CD4-positive, alpha-beta T cell treated with Interleukin-10 for 1 hour (primary cell): ENCODE results near the gene TMEM250.

Experiments
- DNase-seq: peaks from one replicate; pipeline ENCODE4 v3.0.0-alpha.2; 2020

The TMEM250 gene

DNA sequence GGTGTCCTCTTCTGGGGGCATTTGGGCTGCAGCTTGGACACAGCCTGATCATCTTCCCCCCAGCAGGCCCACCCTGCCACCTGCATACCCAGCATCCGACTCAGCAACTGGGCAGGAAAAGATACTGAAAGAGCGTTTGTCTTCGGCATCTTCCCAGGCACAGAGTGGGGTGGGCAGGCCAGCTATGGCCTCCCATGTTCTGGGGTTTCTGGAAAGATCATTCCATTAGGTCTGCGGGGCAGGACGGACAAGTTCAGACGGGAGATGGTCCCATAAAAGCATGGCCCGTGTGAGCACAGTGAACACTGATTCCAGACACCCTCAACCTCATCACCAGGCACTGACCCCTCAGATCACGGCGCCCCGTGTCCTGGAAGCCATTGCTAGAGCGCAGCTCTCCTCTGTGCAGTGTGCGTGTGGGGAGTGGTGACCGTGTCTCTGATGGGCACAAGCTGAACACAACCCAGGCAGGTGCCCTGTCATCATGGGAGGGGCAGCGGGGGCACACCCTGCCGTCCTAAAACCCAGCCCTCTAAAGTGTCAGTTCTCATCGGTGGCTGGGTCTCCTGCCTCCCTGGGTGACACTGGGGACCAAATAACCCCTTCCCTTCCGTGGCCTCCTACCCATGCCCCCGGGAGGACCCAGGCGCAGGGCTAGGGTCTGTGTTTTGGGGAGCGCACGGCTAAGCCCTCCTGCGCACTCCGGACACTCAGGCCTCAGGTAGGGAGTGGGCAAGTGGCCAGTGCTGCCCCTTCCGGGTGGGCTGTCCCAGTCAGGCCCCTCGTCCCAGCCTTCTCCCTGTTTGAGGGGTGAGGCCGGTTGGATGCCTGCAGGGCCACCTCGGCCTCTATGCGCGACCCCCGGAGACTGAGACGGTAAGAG lies 13.2 kb upstream of the TMEM250 start:
- DNase-seq = no peak

DNA sequence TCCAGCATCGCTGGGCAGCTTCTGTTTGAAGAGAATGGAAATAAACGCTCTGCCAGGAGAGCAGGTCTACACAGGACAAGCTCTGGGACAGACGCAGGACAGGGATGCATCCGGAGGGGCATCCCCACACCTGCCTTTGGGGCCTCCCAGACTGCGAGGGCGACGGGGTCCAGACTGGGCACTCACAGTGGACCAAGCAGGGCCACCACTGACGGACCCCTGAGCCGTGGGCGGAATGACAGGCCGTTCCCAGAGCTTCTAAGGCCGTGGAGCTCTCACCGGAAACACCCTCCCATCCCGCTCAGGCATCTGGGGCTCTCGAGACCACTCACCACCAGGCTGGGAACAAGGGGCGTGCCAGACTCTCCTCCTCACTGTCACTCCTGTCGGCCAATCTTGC lies 10.5 kb upstream of the TMEM250 start:
- no peak for DNase-seq

DNA sequence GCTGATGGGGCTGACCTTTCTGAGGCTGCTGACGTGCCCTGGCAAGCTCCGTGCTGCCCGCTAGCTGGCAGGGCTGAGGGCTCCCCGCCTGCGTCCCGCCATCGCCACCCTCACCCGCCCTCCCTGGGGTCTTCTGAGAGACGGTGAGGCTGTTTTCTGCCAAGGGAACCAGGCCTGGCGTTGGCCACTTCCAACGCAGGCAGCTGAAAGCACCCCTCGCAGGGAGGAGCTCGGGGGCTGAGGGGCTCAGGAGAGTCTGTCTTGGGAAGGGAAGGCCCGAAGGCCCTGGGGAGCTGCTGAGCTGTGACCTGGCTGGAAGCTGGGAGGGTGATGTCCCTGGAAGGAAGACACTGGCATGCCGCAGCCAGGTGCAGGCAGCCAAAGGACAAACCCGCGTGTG lies 9.8 kb upstream of the TMEM250 start:
- DNase-seq = no peak

DNA sequence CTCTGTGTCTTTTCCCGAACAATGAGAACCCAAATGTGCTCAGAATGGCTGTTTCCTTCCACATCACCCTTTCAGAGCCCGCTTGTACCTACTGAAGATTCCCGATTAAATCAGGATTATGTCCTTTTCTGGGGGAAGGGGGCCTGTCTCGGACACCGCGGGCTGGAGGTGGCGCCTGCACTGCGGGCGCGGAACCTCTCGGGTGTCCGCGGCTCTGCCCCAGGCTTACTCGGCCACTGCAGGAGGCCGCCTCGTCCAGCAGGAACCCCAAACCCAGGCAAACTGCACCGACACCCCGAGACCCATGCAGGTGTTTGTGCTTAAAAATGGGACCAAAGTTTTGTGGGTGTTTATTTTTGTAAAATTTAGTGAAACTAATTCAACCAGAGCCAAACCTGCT lies 8.6 kb upstream of the TMEM250 start:
- no peak for DNase-seq

DNA sequence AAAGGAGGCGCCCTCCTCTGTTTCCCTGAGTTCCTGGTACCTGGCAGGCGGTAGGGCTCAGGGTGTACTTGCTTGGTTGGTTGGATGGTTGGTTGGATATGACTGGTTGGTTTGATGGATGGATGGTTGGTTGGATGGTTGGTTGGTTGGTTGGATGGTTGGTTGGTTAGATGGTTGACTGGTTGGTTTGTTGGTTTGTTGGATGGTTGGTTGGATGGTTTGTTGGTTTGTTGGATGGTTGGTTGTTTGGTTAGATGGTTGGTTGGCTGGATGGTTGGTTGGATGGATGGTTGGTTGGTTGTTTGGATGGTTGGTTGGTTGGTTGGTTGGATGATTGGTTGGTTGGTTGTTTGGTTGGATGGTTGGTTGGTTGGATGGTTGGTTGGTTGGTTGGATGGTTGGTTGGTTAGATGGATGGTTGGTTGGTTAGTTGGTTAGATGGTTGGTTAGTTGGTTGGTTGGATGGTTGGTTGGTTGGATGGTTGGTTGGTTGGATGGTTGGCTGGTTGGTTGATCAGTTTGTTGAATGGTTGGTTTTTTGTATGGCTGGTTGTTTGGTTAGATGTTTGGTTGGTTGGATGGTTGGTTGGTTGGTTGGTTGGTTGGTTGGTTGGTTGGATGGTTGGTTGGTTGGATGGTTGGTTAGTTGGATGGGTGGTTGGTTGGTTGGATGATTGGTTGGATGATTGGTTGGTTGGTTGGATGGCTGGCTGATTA lies 6.5 kb upstream of the TMEM250 start:
- no peak for DNase-seq

DNA sequence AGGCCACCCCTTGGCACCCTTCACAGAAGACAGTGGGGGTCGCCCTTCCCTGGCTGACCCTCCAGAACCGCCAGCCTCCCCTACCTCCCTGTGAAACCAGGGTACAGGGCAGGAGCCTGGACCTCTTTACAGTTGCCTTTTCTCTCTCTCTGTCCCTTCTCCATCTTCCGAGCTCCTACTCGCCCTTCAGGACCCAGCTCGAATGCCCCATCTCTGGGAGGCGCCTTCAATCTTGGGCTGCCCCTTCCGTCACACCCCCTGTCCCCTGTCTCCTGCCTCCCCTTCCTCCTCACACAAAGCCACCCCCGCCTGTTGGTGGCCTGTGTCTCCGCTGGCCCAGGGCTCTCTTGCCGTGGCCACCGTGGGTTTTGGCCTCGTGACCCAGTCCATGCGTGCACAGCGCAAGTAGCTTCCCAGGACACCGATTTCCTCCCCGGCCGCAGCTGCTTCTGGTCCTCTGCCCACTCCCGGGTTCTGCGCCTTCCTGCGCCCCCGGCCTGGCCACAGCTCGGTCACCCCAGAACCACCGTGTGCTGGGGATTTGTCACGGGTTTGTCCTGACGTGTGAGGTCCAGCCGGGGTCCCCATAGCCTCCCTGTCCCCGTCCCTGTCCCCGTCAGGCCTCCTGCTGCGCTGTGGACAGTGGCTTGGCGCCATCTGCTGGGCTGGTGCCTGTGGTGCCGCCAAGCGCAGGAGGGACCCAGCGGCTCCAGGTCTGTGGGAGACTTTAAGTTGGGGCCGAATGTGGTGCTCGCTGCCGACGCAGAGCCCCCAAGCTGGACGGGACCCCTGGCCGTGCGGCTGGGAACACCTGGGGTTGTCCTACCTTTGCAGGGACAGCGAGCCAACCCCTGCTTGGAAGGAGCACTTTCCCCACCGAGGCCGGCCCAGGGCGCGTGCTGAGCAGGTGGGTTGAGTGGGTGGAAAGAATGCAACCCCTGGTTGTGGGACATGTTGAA lies 4.0 kb upstream of the TMEM250 start:
- DNase-seq = peak; percentile 79

DNA sequence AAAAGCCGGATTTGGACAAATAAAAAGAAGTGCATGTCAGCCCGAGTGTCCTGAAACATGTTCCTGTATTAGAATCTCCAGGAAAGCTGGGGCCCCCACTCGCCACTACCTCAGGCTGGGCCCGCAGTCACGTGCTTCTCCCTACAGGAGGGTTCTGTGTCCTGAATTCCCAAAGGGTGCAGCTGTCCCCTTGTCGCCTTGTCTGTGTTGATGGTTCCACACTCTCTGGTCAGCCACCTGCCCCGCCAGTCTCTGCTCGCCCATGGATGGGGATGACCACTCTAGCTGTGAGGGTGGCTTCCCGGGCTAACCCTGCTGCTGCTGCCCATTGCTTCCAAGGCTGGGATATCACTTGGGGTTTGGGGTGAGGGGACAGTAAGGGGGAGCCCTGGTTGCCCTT lies 3.1 kb upstream of the TMEM250 start:
- DNase-seq = no peak

DNA sequence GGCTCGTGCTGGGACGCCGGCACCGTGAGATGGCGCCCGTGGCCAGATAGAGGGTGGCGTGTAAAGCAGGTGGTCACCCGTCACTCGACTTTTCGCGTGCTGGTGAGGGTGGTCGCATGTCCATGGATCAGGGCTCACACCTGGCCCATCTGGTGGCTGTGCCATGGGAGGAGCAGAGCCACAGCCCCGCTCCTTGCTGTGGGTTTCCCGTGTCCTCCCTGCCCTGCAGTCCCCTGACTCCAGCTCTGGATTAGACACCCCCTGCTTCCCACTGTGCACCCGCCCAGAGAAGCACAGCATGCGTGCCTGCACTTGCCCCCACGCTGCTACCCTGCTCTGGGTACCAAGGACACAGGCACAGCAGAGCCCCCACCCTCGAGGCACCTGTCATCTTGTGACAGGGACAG lies 1.8 kb upstream of the TMEM250 start:
- DNase-seq = no peak

DNA sequence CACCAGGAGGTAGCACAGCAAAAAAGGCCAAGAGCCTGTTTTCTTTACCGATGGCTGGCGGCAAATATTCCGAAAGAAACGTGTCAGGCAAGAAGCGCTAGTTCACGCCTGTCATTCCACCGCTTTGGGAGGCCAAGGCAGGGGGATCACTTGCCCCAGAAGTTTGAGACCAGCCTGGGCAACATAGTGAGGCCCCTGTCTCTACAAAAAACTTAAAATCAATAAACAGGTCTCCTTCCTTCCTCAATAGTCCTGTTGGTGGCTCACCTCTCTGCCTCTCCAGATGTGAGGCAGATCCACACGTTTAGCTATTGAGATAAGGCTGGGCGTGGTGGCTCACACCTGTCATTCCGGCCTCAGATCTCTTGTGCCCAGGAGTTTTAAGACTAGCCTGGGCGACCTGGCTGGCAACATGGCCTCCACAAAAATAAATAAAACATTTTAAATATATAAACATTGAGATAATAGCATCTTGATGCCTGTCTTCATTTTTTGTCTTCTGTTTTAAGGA lies 1.3 kb upstream of the TMEM250 start:
- DNase-seq = no peak

DNA sequence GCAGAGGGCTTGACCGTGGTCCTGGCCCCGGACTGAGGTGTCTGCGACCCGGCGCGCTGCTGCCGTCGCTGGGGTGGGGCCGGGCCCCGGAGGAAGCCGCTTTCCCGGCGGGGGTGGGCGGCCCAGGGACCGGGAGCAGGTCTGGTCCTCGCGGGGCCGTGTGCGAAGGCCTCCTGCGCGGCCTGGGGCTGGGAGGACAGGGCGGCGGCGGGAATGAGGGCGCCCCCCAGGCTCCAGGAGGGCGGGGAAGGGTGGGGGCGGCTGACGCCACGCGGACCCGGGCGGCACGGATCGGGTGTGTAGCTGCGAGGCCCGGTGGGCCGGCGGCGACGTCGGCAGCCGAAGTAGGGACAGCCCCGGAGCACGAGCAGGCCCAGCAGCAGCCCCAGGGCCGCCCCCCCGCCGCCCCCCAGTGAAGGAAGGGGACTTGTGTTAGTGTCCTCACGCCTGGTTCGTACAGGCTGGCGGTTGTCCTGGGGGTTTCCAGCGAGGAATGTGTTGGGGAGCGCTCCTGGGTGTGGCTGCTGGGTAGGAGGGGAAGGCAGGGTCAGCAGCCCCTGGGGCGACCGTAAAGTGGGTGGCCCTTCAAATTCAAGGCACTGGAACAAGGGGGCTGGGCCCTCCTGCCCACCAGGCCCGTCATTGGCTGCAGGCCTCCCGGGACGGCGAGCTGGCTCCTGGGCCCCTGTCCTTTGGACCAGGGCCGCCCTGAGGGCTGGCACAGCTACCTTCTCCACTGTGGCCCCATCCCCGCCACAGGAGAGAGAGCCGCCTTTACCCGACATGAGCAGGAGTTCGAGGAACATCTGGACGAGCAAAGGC lies 597 bp upstream of the TMEM250 start:
- peak; percentile 29 for DNase-seq

DNA sequence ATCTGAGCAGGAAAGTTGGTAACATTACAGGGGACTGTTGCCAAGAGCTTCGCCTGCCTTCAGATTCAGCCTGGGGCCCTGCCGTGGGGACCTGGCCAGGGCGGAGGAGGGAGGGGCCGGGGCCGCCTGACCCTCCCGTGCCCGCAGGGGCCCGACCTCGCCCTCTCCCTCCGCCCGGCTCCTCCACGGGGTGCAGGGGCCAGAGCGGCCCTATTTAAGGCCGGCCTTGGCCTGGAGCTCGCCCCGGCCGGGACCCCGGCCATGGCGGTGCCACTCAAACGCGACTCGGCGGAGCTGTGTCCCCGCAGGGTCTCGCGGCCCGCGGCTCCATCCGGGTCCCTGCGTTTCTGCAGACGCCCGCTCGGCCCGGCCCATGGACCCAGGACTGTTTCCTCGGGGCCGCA lies 757 bp downstream of the TMEM250 start:
- DNase-seq = no peak

DNA sequence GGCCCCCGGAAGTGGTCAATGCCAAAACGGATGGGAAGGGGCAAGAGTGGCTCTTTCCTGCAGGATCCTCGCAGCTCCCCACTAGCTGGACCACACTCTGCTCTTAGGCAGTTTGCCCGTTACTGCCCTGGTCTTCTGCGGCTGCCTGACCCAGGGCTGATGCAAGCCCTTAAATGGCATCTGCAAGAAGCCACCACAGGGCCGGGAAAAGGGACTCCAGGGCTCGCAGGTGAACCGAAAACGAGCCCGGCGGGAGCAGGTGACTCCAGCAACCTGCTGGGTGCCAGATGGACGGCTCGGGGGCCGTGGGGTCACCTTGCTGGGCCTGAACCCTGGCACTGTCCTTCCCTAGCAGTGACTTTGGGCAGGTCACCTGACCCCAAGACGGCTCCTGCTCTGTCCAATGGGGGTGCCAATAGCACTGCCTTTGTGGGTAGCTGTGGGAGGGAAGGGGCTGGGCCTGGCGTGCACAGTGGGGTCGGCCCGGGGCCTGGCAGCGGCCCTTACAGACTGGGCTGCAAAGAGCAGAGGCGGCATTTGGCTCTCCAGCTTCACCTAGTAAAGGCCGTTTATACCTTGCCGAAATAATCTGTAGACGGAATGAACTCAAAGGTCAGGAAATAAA lies 1.3 kb downstream of the TMEM250 start:
- no peak for DNase-seq

DNA sequence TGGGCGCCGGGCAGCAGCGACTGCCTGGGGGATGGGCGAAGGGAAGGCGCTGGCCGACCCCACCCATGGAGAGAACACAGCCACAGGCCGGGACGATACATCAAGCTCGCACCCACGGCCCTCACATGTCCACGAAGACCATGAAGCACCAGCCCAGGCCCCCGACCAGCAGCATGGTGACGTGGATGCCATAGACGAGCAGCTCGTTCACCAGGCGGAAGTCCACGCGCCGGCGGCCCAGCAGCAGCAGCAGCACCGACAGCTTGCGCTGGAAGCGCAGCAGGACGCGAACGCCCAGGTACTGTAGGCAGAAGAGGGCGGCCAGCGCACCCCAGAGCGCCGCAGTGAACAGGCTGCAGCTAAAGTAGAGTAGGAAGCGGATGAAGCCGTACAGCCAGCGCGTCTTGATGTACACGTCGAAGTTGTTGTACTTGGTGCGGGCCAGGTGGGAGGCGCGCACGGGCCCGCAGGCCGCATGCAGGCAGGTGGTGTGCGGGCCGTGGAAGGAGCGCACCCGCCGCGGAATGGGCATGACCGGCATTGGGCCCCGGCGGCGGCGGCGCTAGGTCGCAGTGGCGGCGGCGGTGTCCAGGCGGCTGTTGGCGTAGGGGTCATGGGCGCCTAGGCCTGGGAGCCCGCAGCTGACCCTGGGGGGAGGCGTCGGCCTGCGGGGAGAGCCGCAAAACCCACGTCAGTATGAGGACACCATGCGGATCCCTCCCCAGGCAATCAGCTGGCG lies 2.1 kb downstream of the TMEM250 start:
- no peak for DNase-seq

DNA sequence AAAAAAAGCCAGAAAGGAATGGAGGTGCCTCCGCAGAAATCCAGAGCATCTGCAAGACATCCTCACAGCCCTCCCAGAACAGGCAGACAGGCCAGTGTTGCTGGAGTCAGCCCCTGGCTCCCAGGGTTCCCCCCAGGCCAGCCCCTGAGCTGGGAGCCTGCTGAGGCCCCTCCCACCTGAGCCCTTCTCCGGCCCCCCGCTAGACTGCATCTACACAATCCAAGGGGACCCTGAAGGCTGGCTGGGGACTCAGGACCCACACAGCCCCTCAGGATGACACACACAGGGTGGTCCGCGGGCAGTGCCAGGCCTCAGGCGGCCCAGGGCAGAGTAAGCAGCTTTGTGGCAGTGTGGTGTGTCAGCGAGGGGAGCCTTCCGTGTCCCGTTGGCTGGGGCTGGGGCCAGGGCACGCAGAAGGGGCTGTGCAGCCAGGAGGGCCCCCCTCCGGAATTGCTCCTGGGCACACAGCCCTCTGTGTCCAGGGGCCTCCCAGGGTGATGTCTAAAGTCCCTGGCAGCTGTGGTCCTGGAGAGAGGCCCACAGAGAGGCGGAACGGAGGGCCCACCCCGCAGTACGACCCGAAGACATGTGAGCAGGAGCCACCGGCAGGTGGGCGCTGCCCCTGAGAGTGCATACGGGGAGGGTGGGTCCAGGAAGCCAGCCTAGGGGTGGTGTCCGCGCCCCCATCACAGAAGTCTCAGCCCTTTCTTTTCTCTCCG lies 2.9 kb downstream of the TMEM250 start:
- no peak for DNase-seq

DNA sequence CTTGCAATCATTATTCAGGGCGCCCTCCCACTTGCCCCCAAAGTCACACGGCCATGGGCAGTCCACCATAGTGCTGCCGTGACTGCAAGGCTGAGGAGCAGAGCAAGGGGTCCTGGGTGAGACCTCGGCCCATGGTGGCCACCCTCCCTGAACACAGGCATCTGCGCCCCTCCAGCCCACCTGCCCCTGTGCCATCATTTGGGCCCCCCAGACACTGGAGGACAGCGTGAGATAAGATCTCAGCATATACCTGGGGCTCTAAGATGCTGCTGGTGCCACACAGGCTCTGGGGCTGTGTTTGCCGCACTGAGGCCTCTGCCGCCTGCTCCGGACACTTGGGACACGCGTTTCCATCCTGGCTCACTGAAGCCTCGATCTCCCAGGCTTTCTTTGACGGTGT lies 3.5 kb downstream of the TMEM250 start:
- DNase-seq = no peak

DNA sequence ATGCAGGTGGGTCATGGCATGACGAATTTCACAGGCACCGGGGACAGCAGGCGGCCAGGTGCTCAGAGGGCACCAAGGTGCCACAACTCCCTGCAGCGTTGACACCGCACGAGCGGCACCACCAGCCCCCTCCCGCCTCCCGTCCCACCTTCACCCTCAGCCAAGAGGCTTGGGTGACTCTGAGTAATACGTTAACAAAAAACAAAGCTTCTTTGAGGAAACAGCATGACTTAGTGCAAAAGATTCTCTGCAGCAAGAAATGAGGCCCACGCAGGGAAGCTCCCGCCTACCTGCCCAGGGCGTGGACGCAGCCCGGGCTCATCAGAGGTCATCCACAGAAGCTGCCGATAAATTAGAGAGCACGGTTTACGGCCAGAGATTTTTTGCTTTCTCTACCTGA lies 4.1 kb downstream of the TMEM250 start:
- DNase-seq = no peak

DNA sequence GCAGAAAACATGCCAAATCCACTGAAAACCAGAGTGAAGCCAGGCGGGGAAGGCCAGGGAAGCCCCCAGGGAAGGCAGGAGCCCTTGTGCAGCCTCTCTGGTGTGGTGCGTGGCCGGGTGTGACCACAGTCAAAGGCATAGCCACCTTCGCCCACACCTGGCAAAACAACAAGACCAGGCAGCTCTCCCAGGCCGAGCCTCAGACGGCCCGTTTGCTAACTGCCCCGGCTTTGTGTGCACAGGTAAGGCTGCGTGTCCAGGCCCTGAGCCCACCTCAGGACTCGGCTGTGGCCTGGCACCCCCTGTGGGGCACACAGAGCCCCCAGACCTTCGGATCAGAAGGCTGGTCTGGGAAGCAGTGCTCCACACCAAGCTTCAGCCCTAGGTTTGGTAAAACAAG lies 6.1 kb downstream of the TMEM250 start:
- no peak for DNase-seq

DNA sequence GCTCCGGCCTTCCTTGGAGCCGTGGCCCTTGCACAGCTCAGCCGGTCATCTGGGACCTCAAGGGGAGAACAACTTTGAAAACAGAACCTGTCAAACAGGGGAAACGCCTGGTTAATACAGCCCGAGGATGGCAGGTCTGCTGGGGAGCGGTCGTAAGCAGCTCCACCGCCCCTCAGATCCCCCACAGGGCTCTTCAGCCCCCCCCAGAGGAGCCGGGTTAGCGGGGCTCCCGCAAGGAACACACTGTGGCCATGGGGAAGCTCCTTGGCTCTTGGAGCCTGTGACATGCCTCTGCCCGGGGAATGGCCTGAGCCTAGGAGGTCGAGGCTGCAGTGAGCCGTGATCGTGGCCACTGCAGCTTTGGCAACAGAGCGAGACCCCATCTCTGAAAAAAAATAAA lies 6.8 kb downstream of the TMEM250 start:
- no peak for DNase-seq

DNA sequence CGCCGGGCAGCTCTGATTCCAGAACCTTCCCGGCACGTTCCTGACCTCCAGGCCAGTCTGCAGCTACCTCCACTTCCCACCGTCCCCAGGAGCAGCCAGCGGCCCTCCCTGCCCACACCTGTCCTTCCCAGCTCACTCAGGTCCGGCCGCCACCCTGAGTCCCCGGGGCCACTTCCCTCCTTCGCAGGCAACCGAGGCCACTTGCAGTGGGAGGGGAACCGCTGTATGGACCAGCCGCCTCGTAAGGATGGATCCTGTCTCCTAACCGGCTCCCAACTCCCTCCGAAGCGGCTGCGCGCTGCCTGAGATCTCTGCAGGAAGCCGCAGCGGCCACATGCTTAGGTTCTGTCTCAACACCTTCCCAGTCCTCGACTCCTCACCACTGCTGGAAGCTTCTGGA lies 7.5 kb downstream of the TMEM250 start:
- DNase-seq = no peak
